Measurements from ENCODE around the gene PAX8. TPM values are rescaled to one million over a fixed set of nuclear protein-coding genes. Genes with fewer than 3 reads are reported as not detected.

Gene PAX8
- total and polyA plus RNA-seq, 2 of the 13 experiments (the other 11 are each of a cell fraction or from before 2014, with no cell fraction given): 1.5 to 8.8 TPM

DNA sequence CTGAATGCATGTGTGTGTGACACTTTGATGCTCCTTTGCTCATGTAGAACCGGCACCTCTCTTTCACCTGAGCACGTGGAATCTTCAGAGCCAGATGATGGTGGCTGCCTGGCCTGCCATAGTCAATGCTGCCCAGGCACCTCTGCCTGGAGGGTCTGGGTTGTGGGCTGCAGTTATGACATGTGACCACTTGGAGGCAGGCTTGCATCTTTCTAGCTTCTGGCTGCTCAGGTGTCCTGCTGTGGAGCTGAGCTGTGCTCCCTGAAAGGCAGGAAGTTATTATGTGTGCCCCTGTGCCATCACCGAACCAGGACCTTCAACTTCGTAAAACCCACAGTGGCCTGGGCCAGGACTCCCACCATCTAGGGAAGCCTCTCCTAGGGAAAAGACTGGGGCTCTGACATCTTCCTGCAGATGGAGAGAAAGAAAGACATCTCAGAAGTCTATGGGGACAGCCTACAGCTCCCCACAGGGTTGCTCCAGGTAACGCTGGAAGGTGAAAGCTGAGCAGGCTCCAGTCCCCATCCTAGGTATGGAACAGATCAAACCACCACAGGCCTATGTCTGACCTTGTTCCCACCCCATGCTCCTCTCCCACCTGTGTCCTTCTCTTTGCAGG is 74.7 kb downstream of the PAX8 start (continued):
- TF ChIP-seq HDAC2 (CRISPR knock-in tag; IDR thresholded peaks at IDR 0.05) (0 out of 2 replicates have a peak, but pooled peaks have one; percentile 68), ZFP41 (CRISPR knock-in tag; IDR thresholded peaks at IDR 0.05; ENCODE audit: borderline replicate concordance) (peak; percentile 66; the same call in 1 of the 2 replicates), MAFG (CRISPR knock-in tag; IDR thresholded peaks at IDR 0.05) (no peak), ZKSCAN5 (CRISPR knock-in tag; IDR thresholded peaks at IDR 0.05) (0 out of 2 replicates have a peak, but pooled peaks have one; percentile 29), RCOR2 (CRISPR knock-in tag; IDR thresholded peaks at IDR 0.05) (0 out of 2 replicates have a peak, but pooled peaks have one; percentile 60), RBM22 (optimal IDR thresholded peaks at IDR 0.05; ENCODE audit: low read length) (no peak), TEAD2 (CRISPR knock-in tag; IDR thresholded peaks at IDR 0.05) (no peak), PPARG (CRISPR knock-in tag; conservative IDR thresholded peaks at IDR 0.05) (peak; percentile 64; the same call in 1 of the 2 replicates), GTF3A (CRISPR knock-in tag; conservative IDR thresholded peaks at IDR 0.05) (0 out of 2 replicates have a peak, but pooled peaks have one; percentile 30), ZFX (CRISPR knock-in tag; IDR thresholded peaks at IDR 0.05; ENCODE audit: low read depth) (peak; percentile 48; the same call in 1 of the 2 replicates), PRMT3 (CRISPR knock-in tag; IDR thresholded peaks at IDR 0.05; ENCODE audit: borderline replicate concordance, low read depth) (no peak), ZNF543 (CRISPR knock-in tag; IDR thresholded peaks at IDR 0.05) (peak; percentile 52; the same call in 1 of the 2 replicates), STAT5B (CRISPR knock-in tag; IDR thresholded peaks at IDR 0.05) (no peak; the same call in 1 of the 2 replicates)
- TF ChIP-seq, protein P1, sequence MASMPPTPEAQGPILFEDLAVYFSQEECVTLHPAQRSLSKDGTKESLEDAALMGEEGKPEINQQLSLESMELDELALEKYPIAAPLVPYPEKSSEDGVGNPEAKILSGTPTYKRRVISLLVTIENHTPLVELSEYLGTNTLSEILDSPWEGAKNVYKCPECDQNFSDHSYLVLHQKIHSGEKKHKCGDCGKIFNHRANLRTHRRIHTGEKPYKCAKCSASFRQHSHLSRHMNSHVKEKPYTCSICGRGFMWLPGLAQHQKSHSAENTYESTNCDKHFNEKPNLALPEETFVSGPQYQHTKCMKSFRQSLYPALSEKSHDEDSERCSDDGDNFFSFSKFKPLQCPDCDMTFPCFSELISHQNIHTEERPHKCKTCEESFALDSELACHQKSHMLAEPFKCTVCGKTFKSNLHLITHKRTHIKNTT (CRISPR knock-in tag; IDR thresholded peaks at IDR 0.05): no peak
- TF ChIP-seq, protein P2, sequence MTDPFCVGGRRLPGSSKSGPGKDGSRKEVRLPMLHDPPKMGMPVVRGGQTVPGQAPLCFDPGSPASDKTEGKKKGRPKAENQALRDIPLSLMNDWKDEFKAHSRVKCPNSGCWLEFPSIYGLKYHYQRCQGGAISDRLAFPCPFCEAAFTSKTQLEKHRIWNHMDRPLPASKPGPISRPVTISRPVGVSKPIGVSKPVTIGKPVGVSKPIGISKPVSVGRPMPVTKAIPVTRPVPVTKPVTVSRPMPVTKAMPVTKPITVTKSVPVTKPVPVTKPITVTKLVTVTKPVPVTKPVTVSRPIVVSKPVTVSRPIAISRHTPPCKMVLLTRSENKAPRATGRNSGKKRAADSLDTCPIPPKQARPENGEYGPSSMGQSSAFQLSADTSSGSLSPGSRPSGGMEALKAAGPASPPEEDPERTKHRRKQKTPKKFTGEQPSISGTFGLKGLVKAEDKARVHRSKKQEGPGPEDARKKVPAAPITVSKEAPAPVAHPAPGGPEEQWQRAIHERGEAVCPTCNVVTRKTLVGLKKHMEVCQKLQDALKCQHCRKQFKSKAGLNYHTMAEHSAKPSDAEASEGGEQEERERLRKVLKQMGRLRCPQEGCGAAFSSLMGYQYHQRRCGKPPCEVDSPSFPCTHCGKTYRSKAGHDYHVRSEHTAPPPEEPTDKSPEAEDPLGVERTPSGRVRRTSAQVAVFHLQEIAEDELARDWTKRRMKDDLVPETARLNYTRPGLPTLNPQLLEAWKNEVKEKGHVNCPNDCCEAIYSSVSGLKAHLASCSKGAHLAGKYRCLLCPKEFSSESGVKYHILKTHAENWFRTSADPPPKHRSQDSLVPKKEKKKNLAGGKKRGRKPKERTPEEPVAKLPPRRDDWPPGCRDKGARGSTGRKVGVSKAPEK (CRISPR knock-in tag; IDR thresholded peaks at IDR 0.05; ENCODE audit: borderline replicate concordance): 0 out of 2 replicates have a peak, but pooled peaks have one; percentile 59
- TF ChIP-seq, protein P3, sequence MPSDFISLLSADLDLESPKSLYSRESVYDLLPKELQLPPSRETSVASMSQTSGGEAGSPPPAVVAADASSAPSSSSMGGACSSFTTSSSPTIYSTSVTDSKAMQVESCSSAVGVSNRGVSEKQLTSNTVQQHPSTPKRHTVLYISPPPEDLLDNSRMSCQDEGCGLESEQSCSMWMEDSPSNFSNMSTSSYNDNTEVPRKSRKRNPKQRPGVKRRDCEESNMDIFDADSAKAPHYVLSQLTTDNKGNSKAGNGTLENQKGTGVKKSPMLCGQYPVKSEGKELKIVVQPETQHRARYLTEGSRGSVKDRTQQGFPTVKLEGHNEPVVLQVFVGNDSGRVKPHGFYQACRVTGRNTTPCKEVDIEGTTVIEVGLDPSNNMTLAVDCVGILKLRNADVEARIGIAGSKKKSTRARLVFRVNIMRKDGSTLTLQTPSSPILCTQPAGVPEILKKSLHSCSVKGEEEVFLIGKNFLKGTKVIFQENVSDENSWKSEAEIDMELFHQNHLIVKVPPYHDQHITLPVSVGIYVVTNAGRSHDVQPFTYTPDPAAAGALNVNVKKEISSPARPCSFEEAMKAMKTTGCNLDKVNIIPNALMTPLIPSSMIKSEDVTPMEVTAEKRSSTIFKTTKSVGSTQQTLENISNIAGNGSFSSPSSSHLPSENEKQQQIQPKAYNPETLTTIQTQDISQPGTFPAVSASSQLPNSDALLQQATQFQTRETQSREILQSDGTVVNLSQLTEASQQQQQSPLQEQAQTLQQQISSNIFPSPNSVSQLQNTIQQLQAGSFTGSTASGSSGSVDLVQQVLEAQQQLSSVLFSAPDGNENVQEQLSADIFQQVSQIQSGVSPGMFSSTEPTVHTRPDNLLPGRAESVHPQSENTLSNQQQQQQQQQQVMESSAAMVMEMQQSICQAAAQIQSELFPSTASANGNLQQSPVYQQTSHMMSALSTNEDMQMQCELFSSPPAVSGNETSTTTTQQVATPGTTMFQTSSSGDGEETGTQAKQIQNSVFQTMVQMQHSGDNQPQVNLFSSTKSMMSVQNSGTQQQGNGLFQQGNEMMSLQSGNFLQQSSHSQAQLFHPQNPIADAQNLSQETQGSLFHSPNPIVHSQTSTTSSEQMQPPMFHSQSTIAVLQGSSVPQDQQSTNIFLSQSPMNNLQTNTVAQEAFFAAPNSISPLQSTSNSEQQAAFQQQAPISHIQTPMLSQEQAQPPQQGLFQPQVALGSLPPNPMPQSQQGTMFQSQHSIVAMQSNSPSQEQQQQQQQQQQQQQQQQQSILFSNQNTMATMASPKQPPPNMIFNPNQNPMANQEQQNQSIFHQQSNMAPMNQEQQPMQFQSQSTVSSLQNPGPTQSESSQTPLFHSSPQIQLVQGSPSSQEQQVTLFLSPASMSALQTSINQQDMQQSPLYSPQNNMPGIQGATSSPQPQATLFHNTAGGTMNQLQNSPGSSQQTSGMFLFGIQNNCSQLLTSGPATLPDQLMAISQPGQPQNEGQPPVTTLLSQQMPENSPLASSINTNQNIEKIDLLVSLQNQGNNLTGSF (CRISPR knock-in tag; IDR thresholded peaks at IDR 0.05): no peak
